Breast epithelium (tissue), 3 donors: Measurements from ENCODE around the gene NSMCE4A.

ENCODE experiments used
- POLR2A ChIP-seq: fragments of 450-650 bp; IDR thresholded peaks from one replicate; pipeline ENCODE4 v1.6.1; 2016; ENCODE audit warnings: antibody characterized with exemption, mild to moderate bottlenecking, moderate library complexity
- POLR2AphosphoS5 ChIP-seq, 3 donors: sonication (generic); formaldehyde crosslinking; IDR thresholded peaks; one replicate each; pipeline ENCODE4 v1.6.1; 2017; ENCODE audit warnings: antibody characterized with exemption in 3 of 3
- TF ChIP-seq, protein P1 (sequence below), 3 donors: fragments of 450-650 bp; IDR thresholded peaks; one replicate each; pipeline ENCODE4 v1.5.1; 2016 to 2017; ENCODE audit warnings: antibody characterized with exemption in 3 of 3, mild to moderate bottlenecking in 3 of 3, moderate library complexity in 3 of 3

GRCh38 chr10:121981346-121981745 lies 6.3 kb upstream of the NSMCE4A start:
- no peak for TF ChIP-seq POLR2A
- TF ChIP-seq, protein P1, sequence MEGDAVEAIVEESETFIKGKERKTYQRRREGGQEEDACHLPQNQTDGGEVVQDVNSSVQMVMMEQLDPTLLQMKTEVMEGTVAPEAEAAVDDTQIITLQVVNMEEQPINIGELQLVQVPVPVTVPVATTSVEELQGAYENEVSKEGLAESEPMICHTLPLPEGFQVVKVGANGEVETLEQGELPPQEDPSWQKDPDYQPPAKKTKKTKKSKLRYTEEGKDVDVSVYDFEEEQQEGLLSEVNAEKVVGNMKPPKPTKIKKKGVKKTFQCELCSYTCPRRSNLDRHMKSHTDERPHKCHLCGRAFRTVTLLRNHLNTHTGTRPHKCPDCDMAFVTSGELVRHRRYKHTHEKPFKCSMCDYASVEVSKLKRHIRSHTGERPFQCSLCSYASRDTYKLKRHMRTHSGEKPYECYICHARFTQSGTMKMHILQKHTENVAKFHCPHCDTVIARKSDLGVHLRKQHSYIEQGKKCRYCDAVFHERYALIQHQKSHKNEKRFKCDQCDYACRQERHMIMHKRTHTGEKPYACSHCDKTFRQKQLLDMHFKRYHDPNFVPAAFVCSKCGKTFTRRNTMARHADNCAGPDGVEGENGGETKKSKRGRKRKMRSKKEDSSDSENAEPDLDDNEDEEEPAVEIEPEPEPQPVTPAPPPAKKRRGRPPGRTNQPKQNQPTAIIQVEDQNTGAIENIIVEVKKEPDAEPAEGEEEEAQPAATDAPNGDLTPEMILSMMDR (IDR thresholded peaks at IDR 0.05): no peak
- no peak for TF ChIP-seq POLR2AphosphoS5 (IDR thresholded peaks at IDR 0.05)
